ENCODE data around the gene CTR9. TPM values are rescaled to one million over a fixed set of nuclear protein-coding genes. Genes with fewer than 3 reads are reported as not detected.

CTR9 gene
- total and polyA plus RNA-seq, 2 experiments from 2014 or later = 29.0 to 32.7 TPM

- H3K9me2 ChIP-seq (ENCODE audit: insufficient read depth) = no peaks in the 10 kb centered on the region
- no peaks in the 10 kb centered on the region for H3K4me1 ChIP-seq (ENCODE audit: insufficient read depth)
- no peaks in the 10 kb centered on the region for H4K20me1 ChIP-seq (replicated peaks; ENCODE audit: insufficient read depth)
- no peaks in the 10 kb centered on the region for H3K36me3 Mint-ChIP-seq (ENCODE audit: low read depth)
- H2AFZ ChIP-seq = no peak overlapping the region
- no peaks in the 10 kb centered on the region for H3K9me3 Mint-ChIP-seq
- no peaks in the 10 kb centered on the region for H3K4me1 Mint-ChIP-seq
- H3K27ac ChIP-seq (ENCODE audit: low read depth) = no peak overlapping the region
- H3K27ac Mint-ChIP-seq = no peak overlapping the region
- no peaks in the 10 kb centered on the region for H3F3A ChIP-seq (replicated peaks; ENCODE audit: low read depth)
- no peaks in the 10 kb centered on the region for H3K36me3 ChIP-seq (ENCODE audit: insufficient read depth)
- DNase-seq (ENCODE audit: low spot score) (no peak), ATAC-seq (no peak)
- H3K4me3 ChIP-seq = no peak overlapping the region
- no peaks in the 10 kb centered on the region for H3K79me2 ChIP-seq (replicated peaks; ENCODE audit: insufficient read depth)
- no peak overlapping the region for H3K4me3 Mint-ChIP-seq
- H3K27me3 ChIP-seq (ENCODE audit: insufficient read depth) = no peaks in the 10 kb centered on the region
- TF ChIP-seq POLR2AphosphoS5 (IDR thresholded peaks at IDR 0.05; ENCODE audit: low read depth) = no peak
- no peak for TF ChIP-seq EZH2phosphoT487 (IDR thresholded peaks at IDR 0.05; ENCODE audit: unreplicated experiment)
- TF ChIP-seq REST (IDR thresholded peaks at IDR 0.05; ENCODE audit: unreplicated experiment) = no peak
- TF ChIP-seq CREB1 (CRISPR knock-in tag; IDR thresholded peaks at IDR 0.05; ENCODE audit: low read depth) = no peak
- TF ChIP-seq ZNF114 (CRISPR knock-in tag; IDR thresholded peaks at IDR 0.05) = no peak
- TF ChIP-seq, protein P1, sequence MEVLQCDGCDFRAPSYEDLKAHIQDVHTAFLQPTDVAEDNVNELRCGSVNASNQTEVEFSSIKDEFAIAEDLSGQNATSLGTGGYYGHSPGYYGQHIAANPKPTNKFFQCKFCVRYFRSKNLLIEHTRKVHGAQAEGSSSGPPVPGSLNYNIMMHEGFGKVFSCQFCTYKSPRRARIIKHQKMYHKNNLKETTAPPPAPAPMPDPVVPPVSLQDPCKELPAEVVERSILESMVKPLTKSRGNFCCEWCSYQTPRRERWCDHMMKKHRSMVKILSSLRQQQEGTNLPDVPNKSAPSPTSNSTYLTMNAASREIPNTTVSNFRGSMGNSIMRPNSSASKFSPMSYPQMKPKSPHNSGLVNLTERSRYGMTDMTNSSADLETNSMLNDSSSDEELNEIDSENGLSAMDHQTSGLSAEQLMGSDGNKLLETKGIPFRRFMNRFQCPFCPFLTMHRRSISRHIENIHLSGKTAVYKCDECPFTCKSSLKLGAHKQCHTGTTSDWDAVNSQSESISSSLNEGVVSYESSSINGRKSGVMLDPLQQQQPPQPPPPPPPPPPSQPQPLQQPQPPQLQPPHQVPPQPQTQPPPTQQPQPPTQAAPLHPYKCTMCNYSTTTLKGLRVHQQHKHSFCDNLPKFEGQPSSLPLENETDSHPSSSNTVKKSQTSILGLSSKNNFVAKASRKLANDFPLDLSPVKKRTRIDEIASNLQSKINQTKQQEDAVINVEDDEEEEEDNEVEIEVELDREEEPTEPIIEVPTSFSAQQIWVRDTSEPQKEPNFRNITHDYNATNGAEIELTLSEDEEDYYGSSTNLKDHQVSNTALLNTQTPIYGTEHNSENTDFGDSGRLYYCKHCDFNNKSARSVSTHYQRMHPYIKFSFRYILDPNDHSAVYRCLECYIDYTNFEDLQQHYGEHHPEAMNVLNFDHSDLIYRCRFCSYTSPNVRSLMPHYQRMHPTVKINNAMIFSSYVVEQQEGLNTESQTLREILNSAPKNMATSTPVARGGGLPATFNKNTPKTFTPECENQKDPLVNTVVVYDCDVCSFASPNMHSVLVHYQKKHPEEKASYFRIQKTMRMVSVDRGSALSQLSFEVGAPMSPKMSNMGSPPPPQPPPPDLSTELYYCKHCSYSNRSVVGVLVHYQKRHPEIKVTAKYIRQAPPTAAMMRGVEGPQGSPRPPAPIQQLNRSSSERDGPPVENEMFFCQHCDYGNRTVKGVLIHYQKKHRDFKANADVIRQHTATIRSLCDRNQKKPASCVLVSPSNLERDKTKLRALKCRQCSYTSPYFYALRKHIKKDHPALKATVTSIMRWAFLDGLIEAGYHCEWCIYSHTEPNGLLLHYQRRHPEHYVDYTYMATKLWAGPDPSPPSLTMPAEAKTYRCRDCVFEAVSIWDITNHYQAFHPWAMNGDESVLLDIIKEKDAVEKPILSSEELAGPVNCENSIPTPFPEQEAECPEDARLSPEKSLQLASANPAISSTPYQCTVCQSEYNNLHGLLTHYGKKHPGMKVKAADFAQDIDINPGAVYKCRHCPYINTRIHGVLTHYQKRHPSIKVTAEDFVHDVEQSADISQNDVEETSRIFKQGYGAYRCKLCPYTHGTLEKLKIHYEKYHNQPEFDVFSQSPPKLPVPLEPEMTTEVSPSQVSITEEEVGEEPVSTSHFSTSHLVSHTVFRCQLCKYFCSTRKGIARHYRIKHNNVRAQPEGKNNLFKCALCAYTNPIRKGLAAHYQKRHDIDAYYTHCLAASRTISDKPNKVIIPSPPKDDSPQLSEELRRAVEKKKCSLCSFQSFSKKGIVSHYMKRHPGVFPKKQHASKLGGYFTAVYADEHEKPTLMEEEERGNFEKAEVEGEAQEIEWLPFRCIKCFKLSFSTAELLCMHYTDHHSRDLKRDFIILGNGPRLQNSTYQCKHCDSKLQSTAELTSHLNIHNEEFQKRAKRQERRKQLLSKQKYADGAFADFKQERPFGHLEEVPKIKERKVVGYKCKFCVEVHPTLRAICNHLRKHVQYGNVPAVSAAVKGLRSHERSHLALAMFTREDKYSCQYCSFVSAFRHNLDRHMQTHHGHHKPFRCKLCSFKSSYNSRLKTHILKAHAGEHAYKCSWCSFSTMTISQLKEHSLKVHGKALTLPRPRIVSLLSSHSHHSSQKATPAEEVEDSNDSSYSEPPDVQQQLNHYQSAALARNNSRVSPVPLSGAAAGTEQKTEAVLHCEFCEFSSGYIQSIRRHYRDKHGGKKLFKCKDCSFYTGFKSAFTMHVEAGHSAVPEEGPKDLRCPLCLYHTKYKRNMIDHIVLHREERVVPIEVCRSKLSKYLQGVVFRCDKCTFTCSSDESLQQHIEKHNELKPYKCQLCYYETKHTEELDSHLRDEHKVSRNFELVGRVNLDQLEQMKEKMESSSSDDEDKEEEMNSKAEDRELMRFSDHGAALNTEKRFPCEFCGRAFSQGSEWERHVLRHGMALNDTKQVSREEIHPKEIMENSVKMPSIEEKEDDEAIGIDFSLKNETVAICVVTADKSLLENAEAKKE (CRISPR knock-in tag; IDR thresholded peaks at IDR 0.05) = no peak
- TF ChIP-seq NANOG (IDR thresholded peaks at IDR 0.05; ENCODE audit: borderline replicate concordance) = no peak
- TF ChIP-seq JUNB (IDR thresholded peaks at IDR 0.05; ENCODE audit: unreplicated experiment) = no peak
- TF ChIP-seq, protein P2, sequence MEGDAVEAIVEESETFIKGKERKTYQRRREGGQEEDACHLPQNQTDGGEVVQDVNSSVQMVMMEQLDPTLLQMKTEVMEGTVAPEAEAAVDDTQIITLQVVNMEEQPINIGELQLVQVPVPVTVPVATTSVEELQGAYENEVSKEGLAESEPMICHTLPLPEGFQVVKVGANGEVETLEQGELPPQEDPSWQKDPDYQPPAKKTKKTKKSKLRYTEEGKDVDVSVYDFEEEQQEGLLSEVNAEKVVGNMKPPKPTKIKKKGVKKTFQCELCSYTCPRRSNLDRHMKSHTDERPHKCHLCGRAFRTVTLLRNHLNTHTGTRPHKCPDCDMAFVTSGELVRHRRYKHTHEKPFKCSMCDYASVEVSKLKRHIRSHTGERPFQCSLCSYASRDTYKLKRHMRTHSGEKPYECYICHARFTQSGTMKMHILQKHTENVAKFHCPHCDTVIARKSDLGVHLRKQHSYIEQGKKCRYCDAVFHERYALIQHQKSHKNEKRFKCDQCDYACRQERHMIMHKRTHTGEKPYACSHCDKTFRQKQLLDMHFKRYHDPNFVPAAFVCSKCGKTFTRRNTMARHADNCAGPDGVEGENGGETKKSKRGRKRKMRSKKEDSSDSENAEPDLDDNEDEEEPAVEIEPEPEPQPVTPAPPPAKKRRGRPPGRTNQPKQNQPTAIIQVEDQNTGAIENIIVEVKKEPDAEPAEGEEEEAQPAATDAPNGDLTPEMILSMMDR (conservative IDR thresholded peaks at IDR 0.05; ENCODE audit: low read depth in 2 of 2) = no peak
- no peak for TF ChIP-seq ZNF331 (CRISPR knock-in tag; IDR thresholded peaks at IDR 0.05; ENCODE audit: low read depth)
- TF ChIP-seq STAT1 (IDR thresholded peaks at IDR 0.05; ENCODE audit: unreplicated experiment) = no peak
- TF ChIP-seq, protein P3, sequence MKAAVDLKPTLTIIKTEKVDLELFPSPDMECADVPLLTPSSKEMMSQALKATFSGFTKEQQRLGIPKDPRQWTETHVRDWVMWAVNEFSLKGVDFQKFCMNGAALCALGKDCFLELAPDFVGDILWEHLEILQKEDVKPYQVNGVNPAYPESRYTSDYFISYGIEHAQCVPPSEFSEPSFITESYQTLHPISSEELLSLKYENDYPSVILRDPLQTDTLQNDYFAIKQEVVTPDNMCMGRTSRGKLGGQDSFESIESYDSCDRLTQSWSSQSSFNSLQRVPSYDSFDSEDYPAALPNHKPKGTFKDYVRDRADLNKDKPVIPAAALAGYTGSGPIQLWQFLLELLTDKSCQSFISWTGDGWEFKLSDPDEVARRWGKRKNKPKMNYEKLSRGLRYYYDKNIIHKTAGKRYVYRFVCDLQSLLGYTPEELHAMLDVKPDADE (IDR thresholded peaks at IDR 0.05) = no peak
- H3K27me3 Mint-ChIP-seq (ENCODE audit: insufficient read depth, low read depth, poor library complexity) = no peaks in the 10 kb centered on the region
- H3K4me2 ChIP-seq = no peak overlapping the region
Observed at GRCh38 chr11:10744206-10744605, 6.8 kb upstream of the CTR9 start.

All from GM23338 (cell line).